Measurements from ENCODE around the gene MAPK1IP1L. TPM values are rescaled to one million over a fixed set of nuclear protein-coding genes. Genes with fewer than 3 reads are reported as not detected.

Gene MAPK1IP1L
- total RNA-seq, 1 donor from 2014 or later: 72.6 TPM

GRCh38 chr14:55045087-55045486 lies 6.4 kb upstream of the MAPK1IP1L start:
- Histone ChIP-seq H3F3A (ENCODE audit: low read depth) (peaks cover 31% of the 10 kb centered on the region), H3K4me1 (no peaks in the 10 kb centered on the region), H3K79me2 (ENCODE audit: low read depth) (peaks cover 7% of the 10 kb centered on the region), H3K9ac (no peak overlapping the region), H3K9me3 (ENCODE audit: low read depth) (no peaks in the 10 kb centered on the region), H3K4me3 (no peak overlapping the region), H3K4me2 (no peak overlapping the region), H2AFZ (replicated peaks) (no peak overlapping the region), H3K27me3 (no peaks in the 10 kb centered on the region), H3K36me3 (peaks cover 4% of the 10 kb centered on the region), H4K20me1 (ENCODE audit: low read depth) (no peaks in the 10 kb centered on the region), H3K27ac (no peak overlapping the region)
- Mint-ChIP-seq H3K9me3 (no peaks in the 10 kb centered on the region), H3K4me3 (no peak overlapping the region), H3K4me1 (no peaks in the 10 kb centered on the region), H3K27ac (no peak overlapping the region), H3K27me3 (ENCODE audit: insufficient read depth, low read depth) (no peaks in the 10 kb centered on the region), H3K36me3 (peaks cover 7% of the 10 kb centered on the region)
- TF ChIP-seq EZH2 (IDR thresholded peaks at IDR 0.05) (no peak), EZH2phosphoT487 (IDR thresholded peaks at IDR 0.05) (no peak), CTCF (IDR thresholded peaks at IDR 0.05) (no peak)
- no peak for DNase-seq (ENCODE audit: low spot score)

- peaks cover 4% of the 10 kb centered on the region for H3K36me3 ChIP-seq
- H3K9ac ChIP-seq: no peak overlapping the region
- no peak overlapping the region for H3K27ac ChIP-seq
- H3K4me1 ChIP-seq: peaks cover 4% of the 10 kb centered on the region
- no peak overlapping the region for H3K4me3 ChIP-seq
- TF ChIP-seq EZH2phosphoT487 (IDR thresholded peaks at IDR 0.05) (no peak), CTCF (IDR thresholded peaks at IDR 0.05) (no peak), EZH2 (IDR thresholded peaks at IDR 0.05) (no peak)
- Mint-ChIP-seq H3K4me1 (peaks cover 10% of the 10 kb centered on the region), H3K36me3 (peaks cover 12% of the 10 kb centered on the region), H3K27ac (no peak overlapping the region), H3K27me3 (ENCODE audit: insufficient read depth, low read depth) (no peaks in the 10 kb centered on the region), H3K4me3 (no peak overlapping the region), H3K9me3 (peaks cover 2% of the 10 kb centered on the region)
- H2AFZ ChIP-seq (replicated peaks): no peak overlapping the region
- H3F3A ChIP-seq (ENCODE audit: low read depth): peaks cover 42% of the 10 kb centered on the region
- DNase-seq (ENCODE audit: low spot score): no peak
- no peak overlapping the region for H3K4me2 ChIP-seq
- no peaks in the 10 kb centered on the region for H3K27me3 ChIP-seq
- H3K79me2 ChIP-seq (ENCODE audit: low read depth): peaks cover 9% of the 10 kb centered on the region
- no peaks in the 10 kb centered on the region for H4K20me1 ChIP-seq (ENCODE audit: low read depth)
- H3K9me3 ChIP-seq (ENCODE audit: low read depth): no peaks in the 10 kb centered on the region
Measured at GRCh38 chr14:55047301-55048053, 4.0 kb upstream of the MAPK1IP1L start.

GRCh38 chr14:55048900-55049436 lies 2.5 kb upstream of the MAPK1IP1L start:
- no peak overlapping the region for H3K4me3 Mint-ChIP-seq
- H3K9me3 Mint-ChIP-seq: peaks cover 2% of the 10 kb centered on the region
- peaks cover 19% of the 10 kb centered on the region for H3K36me3 Mint-ChIP-seq
- H3K27me3 Mint-ChIP-seq (ENCODE audit: insufficient read depth, low read depth): no peaks in the 10 kb centered on the region
- H3K9ac ChIP-seq: no peak overlapping the region
- no peak overlapping the region for H2AFZ ChIP-seq (replicated peaks)
- peaks cover 23% of the 10 kb centered on the region for H3K4me1 Mint-ChIP-seq
- no peak overlapping the region for H3K27ac Mint-ChIP-seq
- H4K20me1 ChIP-seq (ENCODE audit: low read depth): no peaks in the 10 kb centered on the region
- TF ChIP-seq EZH2 (IDR thresholded peaks at IDR 0.05) (no peak), EZH2phosphoT487 (IDR thresholded peaks at IDR 0.05) (no peak), CTCF (IDR thresholded peaks at IDR 0.05) (no peak)
- H3K4me2 ChIP-seq: no peak overlapping the region
- peaks cover 16% of the 10 kb centered on the region for H3K4me1 ChIP-seq
- H3K4me3 ChIP-seq: no peak overlapping the region
- peaks cover 5% of the 10 kb centered on the region for H3K36me3 ChIP-seq
- no peaks in the 10 kb centered on the region for H3K9me3 ChIP-seq (ENCODE audit: low read depth)
- peaks cover 33% of the 10 kb centered on the region for H3F3A ChIP-seq (ENCODE audit: low read depth)
- no peak overlapping the region for H3K27ac ChIP-seq
- peaks cover 24% of the 10 kb centered on the region for H3K79me2 ChIP-seq (ENCODE audit: low read depth)
- DNase-seq (ENCODE audit: low spot score): no peak
- H3K27me3 ChIP-seq: no peaks in the 10 kb centered on the region
